T-helper 1 cell treated with Interleukin-12 subunit alpha and Interleukin-12 subunit beta and Interleukin-4 antibody, amounts not matched to agents 30 μg/mL and 1 μg/mL, for 36 hours (primary cell): ENCODE measurements around the gene IRF3.

Source experiments
- H3K27ac Mint-ChIP-seq: one replicate; pipeline ENCODE4 v1.8.0; 2021; ENCODE audit warnings: mild to moderate bottlenecking, mixed read lengths
- H3K27me3 Mint-ChIP-seq: one replicate; pipeline ENCODE4 v1.8.0; 2021; ENCODE audit warnings: low read depth, mixed read lengths
- H3K36me3 Mint-ChIP-seq: one replicate; pipeline ENCODE4 v1.8.0; 2021; ENCODE audit warnings: low read depth, mixed read lengths
- H3K4me1 Mint-ChIP-seq: one replicate; pipeline ENCODE4 v1.8.0; 2021; ENCODE audit warnings: low read depth, mixed read lengths
- H3K4me3 Mint-ChIP-seq: one replicate; pipeline ENCODE4 v1.8.0; 2021; ENCODE audit warnings: mild to moderate bottlenecking, moderate library complexity, mixed read lengths
- H3K9me3 Mint-ChIP-seq: one replicate; pipeline ENCODE4 v1.8.0; 2021; ENCODE audit warnings: mixed read lengths

The IRF3 gene

GRCh38 chr19:49651820-49652550 is 13.7 kb downstream of the IRF3 start:
- H3K4me3 Mint-ChIP-seq, result no peak overlapping the region
- no peaks in the 10 kb centered on the region for H3K4me1 Mint-ChIP-seq
- peaks cover 28% of the 10 kb centered on the region for H3K36me3 Mint-ChIP-seq
- H3K27me3 Mint-ChIP-seq, result no peaks in the 10 kb centered on the region
- H3K9me3 Mint-ChIP-seq, result no peaks in the 10 kb centered on the region
- H3K27ac Mint-ChIP-seq, result no peak overlapping the region

DNA sequence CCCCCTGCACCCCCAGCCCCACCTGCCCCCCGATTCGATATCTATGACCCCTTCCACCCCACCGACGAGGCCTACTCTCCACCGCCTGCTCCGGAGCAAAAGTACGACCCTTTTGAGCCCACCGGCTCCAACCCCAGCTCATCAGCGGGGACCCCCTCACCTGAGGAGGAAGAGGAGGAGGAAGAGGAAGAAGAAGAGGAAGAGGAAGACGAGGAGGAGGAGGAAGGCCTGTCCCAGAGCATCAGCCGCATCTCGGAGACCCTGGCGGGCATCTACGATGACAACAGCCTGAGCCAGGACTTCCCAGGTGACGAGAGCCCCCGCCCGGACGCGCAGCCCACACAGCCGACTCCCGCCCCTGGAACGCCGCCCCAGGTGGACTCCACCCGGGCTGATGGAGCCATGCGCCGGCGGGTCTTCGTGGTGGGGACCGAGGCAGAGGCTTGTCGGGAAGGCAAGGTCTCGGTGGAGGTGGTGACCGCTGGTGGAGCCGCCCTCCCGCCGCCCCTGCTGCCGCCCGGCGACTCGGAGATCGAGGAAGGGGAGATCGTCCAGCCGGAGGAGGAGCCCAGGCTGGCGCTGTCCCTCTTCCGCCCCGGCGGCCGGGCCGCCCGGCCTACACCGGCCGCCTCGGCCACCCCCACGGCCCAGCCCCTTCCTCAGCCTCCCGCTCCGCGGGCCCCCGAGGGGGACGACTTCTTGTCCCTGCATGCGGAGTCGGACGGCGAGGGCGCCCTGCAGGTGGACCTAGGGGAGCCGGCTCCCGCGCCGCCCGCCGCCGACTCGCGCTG is 14.4 kb downstream of the IRF3 start:
- Mint-ChIP-seq H3K9me3 (no peaks in the 10 kb centered on the region), H3K4me3 (no peak overlapping the region)

GRCh38 chr19:49646586-49646985 is 19.1 kb downstream of the IRF3 start:
- H3K4me3 Mint-ChIP-seq, result no peak overlapping the region
- no peaks in the 10 kb centered on the region for H3K27me3 Mint-ChIP-seq

More for the DNA sequence above, 14.4 kb downstream of the IRF3 start:
- peaks cover 21% of the 10 kb centered on the region for H3K36me3 Mint-ChIP-seq
- H3K4me1 Mint-ChIP-seq, result no peaks in the 10 kb centered on the region
- no peak overlapping the region for H3K27ac Mint-ChIP-seq
- H3K27me3 Mint-ChIP-seq, result no peaks in the 10 kb centered on the region

GRCh38 chr19:49645995-49646394 is 19.7 kb downstream of the IRF3 start:
- peaks cover 21% of the 10 kb centered on the region for H3K36me3 Mint-ChIP-seq
- H3K27me3 Mint-ChIP-seq, result no peaks in the 10 kb centered on the region
- no peak overlapping the region for H3K4me3 Mint-ChIP-seq
- H3K4me1 Mint-ChIP-seq, result peaks cover 24% of the 10 kb centered on the region
- H3K9me3 Mint-ChIP-seq, result no peaks in the 10 kb centered on the region
- H3K27ac Mint-ChIP-seq, result no peak overlapping the region

More at GRCh38 chr19:49646586-49646985, 19.1 kb downstream of the IRF3 start:
- Mint-ChIP-seq H3K9me3 (no peaks in the 10 kb centered on the region), H3K27ac (no peak overlapping the region), H3K4me1 (peaks cover 22% of the 10 kb centered on the region), H3K36me3 (peaks cover 21% of the 10 kb centered on the region)

DNA sequence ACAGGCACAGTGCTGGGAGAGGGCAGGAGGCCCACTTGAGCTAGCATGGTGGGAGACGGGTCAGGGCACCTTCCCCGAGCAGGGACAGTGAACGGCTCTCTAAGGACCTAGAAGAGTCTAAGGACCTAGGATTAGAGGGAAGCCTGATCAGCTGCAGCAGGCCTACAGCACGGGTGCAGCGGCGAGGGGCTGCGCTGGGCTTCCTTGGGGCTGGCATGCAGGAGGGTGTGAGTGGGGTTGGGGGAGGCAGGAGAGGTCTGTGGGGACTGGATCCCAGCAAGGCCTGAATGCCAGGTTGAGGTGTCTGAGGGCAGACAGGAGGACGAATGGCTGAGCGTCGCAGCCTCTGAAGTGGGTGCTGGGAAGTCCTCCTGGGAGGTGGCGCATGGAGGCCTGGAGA is 20.1 kb downstream of the IRF3 start:
- no peaks in the 10 kb centered on the region for H3K9me3 Mint-ChIP-seq
- H3K4me1 Mint-ChIP-seq, result peaks cover 28% of the 10 kb centered on the region
- H3K27me3 Mint-ChIP-seq, result no peaks in the 10 kb centered on the region
- peaks cover 20% of the 10 kb centered on the region for H3K36me3 Mint-ChIP-seq
- no peak overlapping the region for H3K27ac Mint-ChIP-seq
- H3K4me3 Mint-ChIP-seq, result no peak overlapping the region

- H3K27ac Mint-ChIP-seq, result peak overlapping the region; percentile 75
- peaks cover 15% of the 10 kb centered on the region for H3K36me3 Mint-ChIP-seq
- H3K4me1 Mint-ChIP-seq, result peaks cover 39% of the 10 kb centered on the region
Measured at GRCh38 chr19:49643466-49643865, 22.2 kb downstream of the IRF3 start.

GRCh38 chr19:49642492-49643035 is 23.1 kb downstream of the IRF3 start:
- H3K27ac Mint-ChIP-seq, result peak overlapping the region; percentile 75
- H3K27me3 Mint-ChIP-seq, result no peaks in the 10 kb centered on the region
- H3K36me3 Mint-ChIP-seq, result peaks cover 15% of the 10 kb centered on the region
- H3K9me3 Mint-ChIP-seq, result no peaks in the 10 kb centered on the region
- peaks cover 44% of the 10 kb centered on the region for H3K4me1 Mint-ChIP-seq
- H3K4me3 Mint-ChIP-seq, result peak overlapping the region; percentile 98

More at GRCh38 chr19:49643466-49643865, 22.2 kb downstream of the IRF3 start:
- Mint-ChIP-seq H3K27me3 (no peaks in the 10 kb centered on the region), H3K9me3 (no peaks in the 10 kb centered on the region), H3K4me3 (peak overlapping the region; percentile 98)

- Mint-ChIP-seq H3K27me3 (no peaks in the 10 kb centered on the region), H3K9me3 (no peaks in the 10 kb centered on the region), H3K36me3 (peaks cover 10% of the 10 kb centered on the region), H3K4me3 (peak within 1 kb of the TSS; percentile 98), H3K4me1 (peaks cover 44% of the 10 kb centered on the region), H3K27ac (peak within 1 kb of the TSS; percentile 99)
Measured at GRCh38 chr19:49641688-49642491, 23.8 kb downstream of the IRF3 start, which contains the start of gene SCAF1. SCAF1 (plus strand) TSS chr19:49642209; CDS start chr19:49645027, 2,818 bp downstream.

- peaks cover 13% of the 10 kb centered on the region for H3K36me3 Mint-ChIP-seq
- H3K4me1 Mint-ChIP-seq, result peaks cover 48% of the 10 kb centered on the region
- H3K9me3 Mint-ChIP-seq, result no peaks in the 10 kb centered on the region
- H3K27ac Mint-ChIP-seq, result peak within 1 kb of the TSS; percentile 99
- H3K4me3 Mint-ChIP-seq, result peak within 1 kb of the TSS; percentile 98
- no peaks in the 10 kb centered on the region for H3K27me3 Mint-ChIP-seq
Measured at GRCh38 chr19:49640113-49640898, 25.4 kb downstream of the IRF3 start, which contains the start of gene RRAS. RRAS (minus strand) TSS chr19:49640143; CDS start chr19:49640098, 45 bp downstream.

- Mint-ChIP-seq H3K9me3 (no peaks in the 10 kb centered on the region), H3K4me1 (peaks cover 48% of the 10 kb centered on the region)
Measured at GRCh38 chr19:49639401-49640112, 26.1 kb downstream of the IRF3 start.

GRCh38 chr19:49637821-49638738 is 27.6 kb downstream of the IRF3 start:
- Mint-ChIP-seq H3K27ac (peak overlapping the region; percentile 50), H3K4me1 (peaks cover 36% of the 10 kb centered on the region), H3K27me3 (no peaks in the 10 kb centered on the region), H3K4me3 (peak overlapping the region; percentile 72), H3K9me3 (no peaks in the 10 kb centered on the region), H3K36me3 (peaks cover 6% of the 10 kb centered on the region)

More at GRCh38 chr19:49639401-49640112, 26.1 kb downstream of the IRF3 start:
- Mint-ChIP-seq H3K27me3 (no peaks in the 10 kb centered on the region), H3K36me3 (peaks cover 13% of the 10 kb centered on the region), H3K27ac (peak overlapping the region; percentile 60), H3K4me3 (peak overlapping the region; percentile 98)

DNA sequence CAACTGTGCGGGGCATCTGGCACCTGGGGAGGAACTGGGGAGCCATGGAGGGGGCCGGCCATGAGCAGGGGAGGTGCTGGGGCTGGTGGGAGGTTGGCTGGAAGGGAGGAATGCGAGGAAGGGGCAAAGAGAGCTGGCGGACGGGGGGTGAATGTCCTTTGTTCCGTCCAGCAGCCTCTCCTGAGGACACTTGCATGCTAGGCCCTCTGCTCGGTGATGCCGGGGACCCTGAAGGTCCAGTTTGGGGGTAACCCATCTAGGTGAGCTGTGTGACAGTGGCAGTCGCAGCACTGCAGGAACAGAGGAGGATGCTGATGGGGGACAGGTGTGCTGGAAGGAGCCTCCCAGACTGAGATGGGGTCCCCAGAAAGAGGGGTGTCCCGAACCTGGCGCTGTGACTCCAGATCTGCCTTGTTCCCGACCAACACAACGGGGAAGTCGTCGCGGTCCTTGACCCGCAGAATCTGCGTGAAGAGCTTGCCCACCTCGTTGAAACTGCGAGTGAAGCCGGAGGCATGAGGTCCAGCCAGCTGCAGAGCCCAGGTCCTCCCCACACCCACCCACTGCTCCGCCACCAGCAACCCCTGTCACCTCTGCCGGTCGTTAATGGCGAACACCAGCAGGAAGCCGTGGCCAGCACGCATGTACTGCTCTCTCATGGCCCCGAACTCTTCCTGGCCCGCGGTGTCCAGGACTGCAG is 29.3 kb downstream of the IRF3 start:
- H3K27me3 Mint-ChIP-seq, result no peaks in the 10 kb centered on the region
- no peak overlapping the region for H3K4me3 Mint-ChIP-seq
- H3K4me1 Mint-ChIP-seq, result peaks cover 24% of the 10 kb centered on the region
- H3K9me3 Mint-ChIP-seq, result no peaks in the 10 kb centered on the region
- peaks cover 2% of the 10 kb centered on the region for H3K36me3 Mint-ChIP-seq
- H3K27ac Mint-ChIP-seq, result no peak overlapping the region
